Measurements from ENCODE around the gene SCAANT1. TPM values are rescaled to one million over a fixed set of nuclear protein-coding genes. Genes with fewer than 3 reads are reported as not detected.

SCAANT1 gene
- total RNA-seq, 4 donors from 2014 or later, result not detected

- no peak for TF ChIP-seq POLR2A (IDR thresholded peaks at IDR 0.05)
- TF ChIP-seq CTCF (IDR thresholded peaks at IDR 0.05), result no peak
Observed at GRCh38 chr3:63908776-63909175, 3.4 kb downstream of the SCAANT1 start.

GRCh38 chr3:63908081-63908736 lies 4.0 kb downstream of the SCAANT1 start:
- no peaks in the 10 kb centered on the region for H3K36me3 ChIP-seq
- H3K4me1 ChIP-seq, result peaks cover 0 to 13% (median 4%) of the 10 kb centered on the region in 4 donors
- no peaks in the 10 kb centered on the region for H3K9me3 ChIP-seq
- no peak for TF ChIP-seq POLR2A (IDR thresholded peaks at IDR 0.05)
- TF ChIP-seq CTCF (IDR thresholded peaks at IDR 0.05), result peak in 1 of 6 experiments; percentile 12
- H3K4me3 ChIP-seq, result no peak overlapping the region
- no peak for DNase-seq
- no peak overlapping the region for H3K27ac ChIP-seq
- H3K27me3 ChIP-seq, result no peaks in the 10 kb centered on the region

More at GRCh38 chr3:63908776-63909175, 3.4 kb downstream of the SCAANT1 start:
- no peak for DNase-seq
- no peaks in the 10 kb centered on the region for H3K36me3 ChIP-seq
- H3K4me1 ChIP-seq, result peaks cover 0 to 18% (median 6%) of the 10 kb centered on the region in 4 donors
- H3K27me3 ChIP-seq, result no peaks in the 10 kb centered on the region
- H3K4me3 ChIP-seq, result no peak overlapping the region
- no peak overlapping the region for H3K27ac ChIP-seq
- H3K9me3 ChIP-seq, result no peaks in the 10 kb centered on the region

GRCh38 chr3:63905731-63906620 lies 6.2 kb downstream of the SCAANT1 start:
- Histone ChIP-seq H3K27me3 (no peaks in the 10 kb centered on the region), H3K36me3 (no peaks in the 10 kb centered on the region), H3K27ac (no peak overlapping the region), H3K9me3 (no peaks in the 10 kb centered on the region), H3K4me3 (no peak overlapping the region), H3K4me1 (peaks cover 0 to 7% (median 0%) of the 10 kb centered on the region in 4 donors)
- TF ChIP-seq POLR2A (IDR thresholded peaks at IDR 0.05) (no peak), CTCF (IDR thresholded peaks at IDR 0.05) (no peak)
- no peak for DNase-seq

GRCh38 chr3:63900459-63900858 lies 11.7 kb downstream of the SCAANT1 start:
- Histone ChIP-seq H3K27me3 (no peaks in the 10 kb centered on the region), H3K27ac (peak overlapping the region in 1 of 4 donors; percentile 48), H3K36me3 (peaks cover 0 to 6% (median 0%) of the 10 kb centered on the region in 3 donors), H3K4me1 (peaks cover 0 to 10% (median 0%) of the 10 kb centered on the region in 4 donors), H3K4me3 (no peak overlapping the region), H3K9me3 (no peaks in the 10 kb centered on the region)
- no peak for DNase-seq
- TF ChIP-seq POLR2A (IDR thresholded peaks at IDR 0.05) (no peak), CTCF (IDR thresholded peaks at IDR 0.05) (no peak)

- Histone ChIP-seq H3K36me3 (peaks cover 0 to 6% (median 0%) of the 10 kb centered on the region in 3 donors), H3K4me1 (peaks cover 0 to 10% (median 0%) of the 10 kb centered on the region in 4 donors), H3K9me3 (no peaks in the 10 kb centered on the region), H3K27me3 (no peaks in the 10 kb centered on the region), H3K27ac (peak overlapping the region in 1 of 4 donors; percentile 48), H3K4me3 (no peak overlapping the region)
- TF ChIP-seq POLR2A (IDR thresholded peaks at IDR 0.05) (no peak), CTCF (IDR thresholded peaks at IDR 0.05) (no peak)
- DNase-seq, result no peak
Observed at GRCh38 chr3:63900010-63900409, 12.2 kb downstream of the SCAANT1 start.
